IPS-18c (cell line): ENCODE data around the gene DCST2.

Experiments
- H3K4me3 ChIP-seq: 2 replicates; pipeline ENCODE4 v1.7.0; 2013; ENCODE audit warnings: low read depth, mild to moderate bottlenecking, low read length, moderate library complexity; ENCODE audit not compliant: insufficient read depth
- H3K9me3 ChIP-seq: one replicate; pipeline ENCODE4 v1.6.1; 2013; ENCODE audit warnings: mild to moderate bottlenecking, low read length, moderate library complexity; ENCODE audit not compliant: control insufficient read depth, insufficient read depth

Gene DCST2

DNA sequence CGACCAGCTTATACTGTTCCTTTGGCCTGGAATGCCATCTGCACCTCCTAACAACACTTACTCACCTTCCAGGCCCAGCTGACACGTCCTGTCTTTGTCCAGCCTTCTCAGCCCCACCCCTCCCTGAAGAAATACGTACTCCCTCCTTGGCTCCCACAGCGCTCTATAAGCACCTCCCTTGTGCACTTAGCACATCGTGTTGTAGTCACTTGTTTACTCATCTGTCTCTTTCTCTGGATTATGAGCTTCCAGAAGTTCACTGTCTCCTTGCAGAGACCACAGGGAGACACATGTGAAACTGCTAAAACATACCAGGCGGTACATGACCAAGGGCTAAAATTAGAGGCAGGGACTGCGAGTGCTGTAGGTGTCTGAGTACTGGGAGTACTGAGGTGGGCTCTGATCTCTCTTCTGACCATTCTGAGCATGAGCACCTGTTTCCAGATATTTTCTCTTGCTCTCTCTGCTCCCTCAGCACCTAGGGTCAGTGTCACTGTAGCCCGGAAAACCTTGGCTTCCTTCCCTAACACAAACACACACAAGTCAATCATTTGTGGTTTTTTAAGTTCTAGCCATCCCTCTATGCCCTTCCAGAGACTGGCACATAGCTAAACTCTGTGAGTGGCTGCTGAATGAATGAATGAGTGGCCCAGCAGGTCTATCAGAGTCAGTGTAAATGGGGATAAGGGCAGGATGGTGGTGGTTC lies 5.2 kb upstream of the DCST2 start:
- Histone ChIP-seq H3K4me3 (no peak overlapping the region), H3K9me3 (no peaks in the 10 kb centered on the region)

DNA sequence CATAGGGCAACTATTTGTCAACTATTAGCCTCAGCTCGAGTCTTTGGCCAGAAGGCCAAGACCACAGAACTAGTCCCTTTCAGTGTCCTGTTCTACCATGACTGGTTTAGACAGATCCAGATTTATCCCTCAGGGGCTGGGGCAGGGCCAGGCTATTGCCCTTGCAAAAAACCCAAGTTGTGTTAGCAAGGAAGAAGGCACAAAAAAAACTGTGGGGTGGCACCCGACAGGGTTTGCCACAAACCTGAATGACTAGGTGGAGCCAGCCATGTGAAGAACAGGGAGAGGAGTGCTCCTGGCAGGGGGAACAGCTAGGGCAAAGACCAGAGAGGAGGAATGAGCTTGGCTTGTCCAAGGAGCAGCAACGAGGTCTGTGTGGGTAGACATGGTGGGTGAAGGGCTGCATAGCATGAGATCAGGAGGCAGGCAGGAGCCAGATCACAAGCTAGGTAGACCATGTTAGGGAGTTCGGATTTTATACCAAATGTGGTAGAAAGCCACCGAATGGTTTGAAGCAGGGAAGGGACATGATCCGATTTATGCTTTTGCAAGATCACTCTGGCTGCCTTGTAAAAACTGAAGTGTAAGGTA lies 4.4 kb upstream of the DCST2 start:
- no peak overlapping the region for H3K4me3 ChIP-seq
- no peaks in the 10 kb centered on the region for H3K9me3 ChIP-seq

DNA sequence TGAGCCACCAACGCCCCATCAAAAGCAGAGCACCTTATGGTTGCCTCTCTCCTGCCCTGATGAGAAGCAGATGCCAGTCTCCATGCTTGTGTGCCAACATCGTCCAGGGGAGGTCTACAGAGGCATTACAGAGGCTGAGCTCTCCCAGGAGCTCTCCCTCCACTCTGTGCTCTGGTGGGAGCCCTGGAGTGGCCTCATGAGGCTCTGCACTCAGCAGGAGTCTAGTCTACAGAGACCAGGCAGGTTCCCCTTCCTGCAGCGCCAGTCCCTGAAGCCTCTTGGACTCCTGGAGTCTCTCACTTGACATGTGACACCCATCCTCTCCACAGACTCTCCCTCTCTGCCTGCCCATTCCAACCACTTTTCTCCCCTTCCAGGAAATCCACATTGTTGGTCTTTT lies 3.5 kb upstream of the DCST2 start:
- Histone ChIP-seq H3K4me3 (no peak overlapping the region), H3K9me3 (no peaks in the 10 kb centered on the region)

DNA sequence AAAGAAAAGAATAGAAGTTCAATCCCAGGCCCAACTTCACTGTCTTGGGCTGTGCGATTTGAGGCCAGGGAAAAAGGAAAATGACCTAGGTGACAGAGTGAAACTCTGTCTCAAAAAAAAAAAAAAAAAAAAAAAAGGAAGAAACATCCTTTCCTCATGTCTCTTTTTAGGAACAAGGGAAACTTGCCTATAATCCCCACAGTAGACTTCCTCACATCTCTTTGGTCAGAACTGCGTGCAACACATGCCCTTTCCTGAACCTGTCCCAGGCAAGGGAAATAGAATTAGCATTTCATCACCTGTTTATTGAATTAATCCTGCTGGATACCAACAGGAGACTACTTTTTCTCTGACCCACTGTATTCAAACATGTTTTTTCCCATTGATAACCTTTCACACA lies 2.4 kb upstream of the DCST2 start:
- Histone ChIP-seq H3K9me3 (no peaks in the 10 kb centered on the region), H3K4me3 (no peak overlapping the region)

DNA sequence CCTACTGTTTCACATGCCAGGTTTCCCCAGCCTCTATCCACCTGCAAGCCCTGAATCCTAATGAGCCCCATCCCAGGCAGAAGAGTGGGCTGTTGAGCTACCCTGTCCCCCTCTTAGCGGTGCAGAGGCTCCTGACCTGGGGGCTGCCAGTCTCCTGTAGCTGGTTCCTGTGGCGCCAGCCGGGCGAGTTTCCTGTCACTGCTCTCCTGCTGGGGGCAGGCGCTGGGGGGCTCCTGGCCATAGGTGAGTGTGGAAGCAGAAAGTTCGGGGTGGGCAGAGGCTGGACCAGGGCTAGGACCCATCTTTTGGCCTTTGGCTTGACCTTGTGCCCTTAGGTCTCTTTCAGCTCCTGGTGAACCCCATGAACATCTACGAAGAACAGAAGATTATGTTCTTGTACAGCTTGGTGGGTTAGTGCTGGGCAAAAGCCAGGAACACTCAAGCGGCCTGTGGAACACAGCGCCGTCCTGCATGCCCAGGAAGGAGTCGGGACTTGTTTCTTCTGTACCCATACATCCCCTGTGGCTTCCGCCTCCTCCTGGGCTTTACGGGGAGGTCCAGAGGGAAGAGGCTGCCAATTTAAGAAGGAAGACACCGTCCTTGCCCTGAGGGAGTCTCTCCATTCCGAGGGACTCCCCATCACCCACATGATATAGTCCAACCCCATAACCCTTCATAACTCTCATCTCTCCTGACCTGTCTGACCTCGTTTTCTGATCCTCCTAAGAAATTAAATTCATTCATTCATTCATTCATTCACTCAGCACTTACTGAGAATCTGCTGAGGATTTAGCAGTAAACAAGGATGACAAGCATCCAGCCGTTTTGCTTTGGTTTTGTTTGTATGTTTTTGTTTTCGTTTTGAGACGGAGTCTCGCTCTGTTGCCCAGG lies 982 bp upstream of the DCST2 start:
- H3K9me3 ChIP-seq: no peaks in the 10 kb centered on the region

DNA sequence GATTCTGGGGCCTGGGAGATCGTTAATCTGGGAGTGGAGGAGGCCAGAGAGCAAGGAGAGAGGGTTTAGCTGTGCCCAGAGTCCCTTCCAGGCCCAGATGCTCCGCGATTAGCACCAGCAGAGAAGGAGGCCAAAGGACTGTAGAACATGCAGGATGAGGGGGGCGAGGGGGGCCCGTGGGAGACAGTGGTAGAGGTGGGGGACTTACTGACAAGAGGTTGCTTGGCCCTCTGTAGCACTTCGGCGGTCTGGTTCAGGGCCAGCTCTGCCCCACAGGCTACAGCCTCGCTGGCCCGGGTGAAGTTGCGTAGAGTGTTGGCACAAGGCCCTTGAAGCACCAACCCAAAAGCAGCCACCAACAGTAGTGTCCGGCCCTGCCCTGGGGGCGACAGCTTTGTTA lies 695 bp downstream of the DCST2 start:
- Histone ChIP-seq H3K9me3 (no peaks in the 10 kb centered on the region), H3K4me3 (no peak overlapping the region)

More for the DNA sequence above, 982 bp upstream of the DCST2 start:
- H3K4me3 ChIP-seq: no peak overlapping the region

DNA sequence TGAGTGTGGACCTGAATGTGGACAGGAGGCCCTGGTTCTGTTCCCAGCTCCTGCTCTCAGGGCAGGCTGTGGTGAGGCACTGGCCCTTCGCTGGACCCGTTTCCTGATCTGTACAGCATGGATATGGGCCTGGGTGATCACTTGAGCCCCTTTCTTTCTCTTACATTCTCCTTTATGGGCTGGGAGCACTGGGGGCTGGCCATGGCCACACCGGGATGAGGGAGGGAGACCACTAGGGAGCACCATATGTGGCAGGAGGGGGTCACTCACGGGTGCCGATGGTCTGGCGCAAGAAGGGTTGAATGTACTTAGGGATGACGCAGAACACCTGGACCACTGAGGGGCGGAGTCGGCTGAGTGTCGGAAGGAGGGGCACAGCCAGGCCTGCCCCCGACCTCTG lies 2.7 kb downstream of the DCST2 start:
- no peak overlapping the region for H3K4me3 ChIP-seq
- no peaks in the 10 kb centered on the region for H3K9me3 ChIP-seq

DNA sequence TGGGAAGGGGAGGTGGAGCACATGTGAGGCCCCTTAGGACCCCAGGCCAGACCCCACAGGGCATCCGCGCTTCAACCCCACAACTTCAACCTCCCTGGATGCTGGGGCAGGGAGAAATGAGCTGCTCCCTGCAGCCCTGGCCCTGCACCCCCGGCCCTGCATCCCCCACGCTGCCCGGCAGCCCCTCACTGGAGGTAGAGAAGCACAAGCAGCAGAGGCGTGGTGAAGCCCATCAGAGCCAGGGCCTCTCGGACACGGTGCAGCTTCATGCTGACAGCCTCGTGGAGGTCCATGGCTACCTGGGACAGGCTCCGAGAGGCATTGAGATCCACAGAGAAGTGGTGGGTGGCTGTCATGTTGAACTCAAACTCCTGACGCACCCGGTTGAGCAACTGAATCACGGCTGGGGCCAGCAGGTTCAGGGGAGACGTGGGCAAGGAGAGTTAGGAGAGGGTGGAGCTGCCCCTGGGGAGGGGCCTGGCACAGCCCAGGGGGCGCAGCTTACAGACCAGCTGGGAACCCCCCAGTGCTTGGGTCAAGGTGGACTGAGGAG lies 3.3 kb downstream of the DCST2 start:
- Histone ChIP-seq H3K4me3 (no peak overlapping the region), H3K9me3 (no peaks in the 10 kb centered on the region)

DNA sequence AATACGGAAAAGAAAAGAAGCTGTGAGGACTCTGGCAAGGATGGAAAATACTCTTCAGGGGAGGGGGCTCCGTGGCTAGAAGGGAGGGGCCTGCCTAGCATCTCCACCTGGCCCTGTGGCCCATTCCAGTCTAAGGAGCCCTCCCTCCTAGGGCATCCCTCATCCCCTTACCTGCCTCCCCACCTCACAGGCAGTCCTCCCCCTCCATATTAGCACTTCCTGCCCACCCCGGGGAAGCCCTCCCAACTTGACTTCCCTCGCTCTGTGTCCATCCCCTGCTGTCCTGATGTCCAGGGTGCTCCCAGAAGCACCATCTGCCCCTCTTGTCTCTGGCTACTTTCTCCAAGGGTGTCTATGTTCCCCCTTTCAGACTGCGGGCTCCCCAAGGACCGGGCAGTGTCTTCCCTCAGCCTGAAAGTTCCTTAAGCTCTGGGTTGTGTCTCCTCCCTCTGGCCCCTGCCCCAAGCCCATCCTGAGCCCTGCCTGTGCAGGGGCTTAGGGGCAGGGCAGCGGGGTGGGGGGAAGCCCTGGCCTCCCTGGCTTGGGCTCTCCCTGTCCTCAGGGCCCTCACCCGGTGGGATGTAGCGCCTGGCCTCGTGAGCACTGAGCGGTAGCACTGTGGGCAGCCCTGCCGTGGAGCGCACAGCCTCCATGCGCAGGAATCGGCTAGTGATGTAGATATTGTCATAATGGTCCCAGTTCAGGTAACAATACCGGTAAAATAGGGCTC lies 3.9 kb downstream of the DCST2 start:
- H3K9me3 ChIP-seq: no peaks in the 10 kb centered on the region
- no peak overlapping the region for H3K4me3 ChIP-seq

DNA sequence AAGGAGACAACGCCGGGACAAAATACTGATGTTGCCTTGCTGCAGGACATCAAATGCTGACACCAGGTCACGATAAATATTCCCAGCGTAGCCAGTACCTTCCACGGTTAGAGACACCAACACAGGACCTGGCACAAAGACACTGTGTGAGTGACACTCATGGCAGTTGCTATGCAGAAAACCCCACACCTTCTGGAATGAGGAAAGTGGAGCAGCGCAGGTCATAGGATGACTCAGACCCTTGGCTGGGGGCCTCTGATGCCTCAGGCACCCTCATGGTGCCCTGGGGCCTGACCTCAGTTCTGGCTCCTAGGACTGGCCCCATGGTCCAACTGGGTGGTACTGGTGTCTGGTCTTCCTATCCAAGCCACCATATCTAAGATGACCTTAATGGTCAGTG lies 7.0 kb downstream of the DCST2 start:
- no peaks in the 10 kb centered on the region for H3K9me3 ChIP-seq
- no peak overlapping the region for H3K4me3 ChIP-seq

DNA sequence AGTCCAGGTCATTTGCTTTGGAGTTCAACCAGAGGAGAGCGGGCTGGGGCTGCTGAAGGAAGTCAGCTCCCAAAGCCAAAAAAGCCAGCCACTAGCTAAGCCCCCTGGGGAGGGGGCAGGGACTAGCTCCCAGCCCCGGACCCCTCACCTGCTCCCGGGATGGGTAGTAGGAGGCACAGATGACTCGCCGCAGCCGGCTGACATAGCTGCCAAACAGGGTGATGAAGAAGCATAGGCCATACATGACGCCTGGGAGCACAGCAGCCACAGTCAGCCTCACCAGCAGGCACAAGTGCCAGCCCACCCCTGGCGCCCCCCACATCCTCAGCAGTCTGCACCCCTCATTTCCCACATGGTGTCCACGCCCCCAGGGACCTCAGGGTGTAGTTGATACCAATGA lies 7.4 kb downstream of the DCST2 start:
- Histone ChIP-seq H3K9me3 (no peaks in the 10 kb centered on the region), H3K4me3 (no peak overlapping the region)

DNA sequence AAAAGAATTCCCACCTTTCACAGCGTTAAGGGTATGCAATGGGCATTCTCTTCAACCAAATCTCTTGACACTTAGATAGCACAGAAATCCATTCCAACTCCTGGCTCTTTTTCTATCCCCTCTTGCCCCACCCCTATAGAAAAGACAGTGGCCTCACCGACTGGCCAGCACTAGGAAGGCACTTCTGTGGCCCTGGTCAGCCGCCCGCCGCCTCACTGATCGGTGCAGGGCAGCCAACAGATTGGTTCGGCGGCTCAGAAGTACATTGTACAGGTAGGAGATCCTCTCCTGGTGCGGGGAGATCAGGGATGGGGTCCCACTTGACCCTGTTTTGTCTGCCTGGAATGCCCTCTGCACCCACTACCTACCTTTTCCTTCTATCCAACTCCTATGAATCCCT lies 9.3 kb downstream of the DCST2 start:
- H3K9me3 ChIP-seq: no peaks in the 10 kb centered on the region

DNA sequence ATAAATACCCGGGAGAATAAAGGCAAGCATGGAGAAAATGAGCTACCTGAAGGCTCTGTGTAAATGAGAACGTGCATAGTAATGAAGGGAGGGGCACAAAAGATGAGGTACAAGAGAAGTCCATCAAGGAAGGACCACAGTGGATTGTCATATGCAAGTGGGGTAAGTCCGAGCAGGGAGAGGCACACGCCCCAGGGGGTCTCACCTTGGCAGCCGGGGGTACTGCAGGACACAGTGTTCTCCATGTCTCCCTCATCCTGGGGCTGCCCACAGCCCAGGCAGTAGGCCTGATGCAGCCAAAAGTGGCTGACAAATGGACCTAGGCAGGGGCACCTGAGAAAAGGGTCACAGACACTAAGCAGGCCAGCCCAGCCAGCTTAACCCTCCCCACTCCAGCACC lies 10.0 kb downstream of the DCST2 start:
- Histone ChIP-seq H3K4me3 (no peak overlapping the region), H3K9me3 (no peaks in the 10 kb centered on the region)

More for the DNA sequence above, 9.3 kb downstream of the DCST2 start:
- no peak overlapping the region for H3K4me3 ChIP-seq

DNA sequence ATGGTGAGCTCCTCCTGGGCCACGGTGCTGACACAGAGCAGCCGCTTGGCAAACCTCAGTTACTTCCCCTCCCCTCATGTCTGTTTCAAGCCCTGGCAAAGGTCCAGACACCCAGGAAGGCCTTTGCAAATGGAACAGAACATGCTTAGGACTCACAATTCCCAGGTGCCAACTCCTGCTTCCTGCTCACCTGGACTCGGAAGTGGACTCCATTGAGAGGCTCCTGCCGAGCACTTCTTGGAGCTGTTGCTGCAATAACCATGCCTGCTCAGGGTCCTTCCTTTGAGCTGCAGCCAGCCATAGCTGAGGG lies 10.7 kb downstream of the DCST2 start:
- Histone ChIP-seq H3K4me3 (no peak overlapping the region), H3K9me3 (no peaks in the 10 kb centered on the region)

DNA sequence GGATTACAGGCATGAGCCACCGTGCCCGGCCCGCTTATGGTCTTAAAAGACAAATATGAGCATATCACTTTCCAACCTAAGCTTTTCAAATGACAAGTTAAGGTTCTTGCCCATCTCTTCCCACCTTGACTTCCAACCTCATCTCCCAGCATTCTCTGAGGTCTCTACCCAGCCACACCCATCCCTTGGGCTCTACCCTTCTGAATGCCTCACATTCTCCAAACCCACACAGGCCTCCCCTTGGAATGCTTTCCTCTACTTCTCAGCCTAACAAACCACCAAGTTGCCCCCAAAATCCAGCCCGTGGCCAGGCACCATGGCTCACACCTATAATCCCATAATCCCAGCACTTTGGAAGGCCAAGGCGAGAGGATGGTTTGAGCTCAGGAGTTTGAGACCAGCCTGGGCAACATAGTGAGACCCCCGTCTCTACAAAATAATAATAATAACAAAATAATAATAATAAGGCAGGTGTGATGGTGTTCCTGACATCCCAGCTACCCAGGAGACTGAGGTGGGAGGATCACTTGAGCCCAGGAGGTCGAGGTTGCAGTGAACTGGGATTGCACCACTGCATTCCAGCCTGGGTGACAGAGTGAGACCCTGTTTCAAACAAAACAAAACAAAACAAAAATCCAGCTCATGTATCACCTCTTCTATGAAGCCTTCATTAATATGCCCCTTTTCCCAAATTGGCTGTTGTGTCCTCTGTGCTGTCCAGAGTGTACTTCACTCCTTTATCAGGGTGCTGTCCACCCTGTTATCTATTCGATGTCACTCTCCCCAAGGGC lies 11.2 kb downstream of the DCST2 start:
- Histone ChIP-seq H3K4me3 (no peak overlapping the region), H3K9me3 (no peaks in the 10 kb centered on the region)

DNA sequence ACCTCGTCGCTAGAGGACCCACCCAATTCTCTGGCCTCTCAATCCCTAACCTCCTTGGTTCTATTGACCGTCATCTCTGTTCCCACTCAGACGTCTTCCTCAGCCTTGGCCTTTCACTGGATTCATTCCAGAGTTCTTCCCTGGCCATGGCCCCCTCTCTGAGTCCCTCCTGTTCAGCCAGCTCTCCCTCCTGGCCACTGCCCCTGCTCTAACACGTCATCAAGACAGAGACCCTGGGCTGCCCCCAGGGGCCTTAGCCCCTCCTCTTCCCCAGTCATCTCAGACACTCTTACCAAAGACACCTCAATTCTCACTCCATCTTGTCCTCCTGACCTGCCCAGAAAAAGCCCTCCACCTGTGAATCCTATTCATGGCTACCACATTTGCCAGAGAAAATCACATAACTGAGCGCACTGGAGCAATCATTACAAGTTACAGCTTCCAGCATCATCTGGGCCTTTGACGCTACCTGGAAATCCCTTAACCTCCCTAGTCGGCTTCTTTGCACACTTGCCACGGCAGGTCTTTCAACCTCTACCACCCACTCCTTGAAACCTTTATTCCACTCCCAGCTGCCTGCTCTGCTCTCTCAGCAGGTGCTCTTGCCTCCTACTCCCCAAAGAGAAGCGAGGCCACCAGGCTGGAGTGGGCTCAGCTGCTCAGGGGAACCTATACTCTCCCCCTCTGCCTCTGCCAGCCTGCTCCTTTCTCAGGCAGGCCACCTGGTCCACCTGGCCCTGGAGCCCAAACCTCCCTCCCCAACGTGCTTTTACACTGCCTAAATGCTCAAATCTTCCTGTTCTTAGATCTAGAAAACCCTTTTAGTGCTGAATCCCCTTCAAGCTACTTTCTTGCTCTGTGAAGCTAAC lies 14.0 kb downstream of the DCST2 start:
- Histone ChIP-seq H3K4me3 (no peak overlapping the region), H3K9me3 (no peaks in the 10 kb centered on the region)
